ENCODE results near the gene APBA1. TPM values are rescaled to one million over a fixed set of nuclear protein-coding genes. Genes with fewer than 3 reads are reported as not detected.

APBA1 gene
- total and polyA plus RNA-seq, 2 donors (not counting 3 experiments of a cell fraction or from before 2014, with no cell fraction given): 6.1 to 11.3 TPM

DNA sequence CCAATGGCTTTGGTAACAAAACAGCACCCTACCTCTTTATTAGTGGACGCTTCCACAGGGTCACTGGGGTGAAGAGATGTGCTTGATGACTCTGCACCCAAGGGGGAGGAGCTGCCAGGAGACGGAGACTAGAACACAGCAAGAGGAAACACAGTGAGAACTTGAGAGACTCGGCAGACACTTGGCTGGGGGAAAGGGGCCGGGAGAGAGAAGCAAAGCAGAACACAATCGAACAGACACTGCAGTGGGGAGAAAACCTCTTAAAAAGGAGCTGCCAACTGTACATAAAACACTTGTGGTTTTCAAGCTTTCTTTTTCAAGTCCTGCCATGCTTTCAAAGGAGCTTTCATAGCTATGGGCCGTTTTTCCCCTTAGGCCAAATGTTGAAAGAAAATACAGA, 196.2 kb downstream of the APBA1 start:
- dilution Hi-C loops (cut with MboI; ENCODE audit: extremely low pct_ligation_motif_present, low sequenced_read_pairs): no loop called here
- CTCF ChIA-PET: interaction anchor here (1.0 kb wide), 1 partner anchor 455 kb away, joined by 3 read pairs; no protein-coding TSS in a partner anchor
- intact Hi-C loops (cut with micrococcal nuclease): no loop called here
- no TSS peak for BruUV-seq (replicated peaks)
- no peak overlapping the region for H3K4me2 ChIP-seq (ENCODE audit: insufficient read depth, low read length)
- H3K9ac ChIP-seq (replicated peaks; ENCODE audit: extremely low read depth, insufficient read depth, low read length): no peak overlapping the region
- peaks cover 11% of the 10 kb centered on the region for H3K4me1 ChIP-seq (ENCODE audit: control insufficient read depth, extremely low read depth, insufficient read depth, low read length)
- no peaks in the 10 kb centered on the region for H3K79me2 ChIP-seq (ENCODE audit: control insufficient read depth, insufficient read depth, low read length)
- no peaks in the 10 kb centered on the region for H3K9me1 ChIP-seq (replicated peaks; ENCODE audit: control insufficient read depth, extremely low read depth, insufficient read depth, low read length)
- FAIRE-seq (no peak), DNase-seq (ENCODE audit: low read depth, low spot score) (no peak)
- H3K27me3 ChIP-seq (ENCODE audit: control insufficient read depth in 2 of 2, insufficient read depth in 2 of 2, low read length in 2 of 2): no peaks in the 10 kb centered on the region
- no peak overlapping the region for H3K27ac ChIP-seq (ENCODE audit: insufficient read depth, low read depth, low read length)
- no peaks in the 10 kb centered on the region for H3K36me3 ChIP-seq (ENCODE audit: control insufficient read depth in 2 of 2, extremely low read depth in 1 of 2, insufficient read depth in 2 of 2, low read length in 2 of 2)
- H4K20me1 ChIP-seq (replicated peaks; ENCODE audit: control insufficient read depth, extremely low read depth, insufficient read depth, low read length): no peaks in the 10 kb centered on the region
- H3K4me3 ChIP-seq (replicated peaks in 1 of 3; ENCODE audit: insufficient read depth in 1 of 3, low read depth in 1 of 3, low read length in 3 of 3): no peak overlapping the region
- H2AFZ ChIP-seq (ENCODE audit: low read depth, low read length): no peak overlapping the region
- POLR2A ChIA-PET: no interaction called here
- TF ChIP-seq GATA2 (IDR thresholded peaks at IDR 0.05; ENCODE audit: insufficient read depth, insufficient read length, low read depth, low read length) (no peak), FOS (IDR thresholded peaks at IDR 0.05; ENCODE audit: borderline replicate concordance, insufficient read depth, low read length) (no peak)
- H3K9me3 ChIP-seq (replicated peaks; ENCODE audit: control insufficient read depth, insufficient read depth, low read length): no peaks in the 10 kb centered on the region

DNA sequence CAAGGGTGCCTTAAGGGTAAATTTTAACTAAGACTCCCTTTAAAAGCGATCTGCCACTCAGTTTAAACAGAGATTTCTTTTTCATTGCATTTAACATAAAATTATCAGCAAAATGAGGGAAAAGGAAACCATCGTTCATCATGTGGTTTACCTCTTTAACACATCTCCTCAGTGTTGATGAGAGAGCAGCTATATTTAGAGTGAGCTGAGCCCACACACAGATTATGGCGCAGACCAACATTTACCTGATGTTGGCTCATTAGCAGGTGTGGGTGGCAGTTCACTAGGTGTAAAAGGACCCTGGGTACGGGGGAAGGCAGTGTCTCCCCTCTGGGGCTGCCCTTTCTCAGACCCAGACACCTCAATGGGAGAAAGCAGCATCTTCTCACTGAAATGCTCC, 197.3 kb downstream of the APBA1 start:
- dilution Hi-C loops (cut with MboI; ENCODE audit: extremely low pct_ligation_motif_present, low sequenced_read_pairs): no loop called here
- DNase-seq (ENCODE audit: low read depth, low spot score): no peak
- Histone ChIP-seq H3K4me2 (ENCODE audit: insufficient read depth, low read length) (no peak overlapping the region), H3K27me3 (ENCODE audit: control insufficient read depth in 2 of 2, insufficient read depth in 2 of 2, low read length in 2 of 2) (no peaks in the 10 kb centered on the region), H4K20me1 (replicated peaks; ENCODE audit: control insufficient read depth, extremely low read depth, insufficient read depth, low read length) (no peaks in the 10 kb centered on the region), H3K9me1 (replicated peaks; ENCODE audit: control insufficient read depth, extremely low read depth, insufficient read depth, low read length) (no peaks in the 10 kb centered on the region), H3K36me3 (ENCODE audit: control insufficient read depth in 2 of 2, extremely low read depth in 1 of 2, insufficient read depth in 2 of 2, low read length in 2 of 2) (no peaks in the 10 kb centered on the region), H3K79me2 (ENCODE audit: control insufficient read depth, insufficient read depth, low read length) (no peaks in the 10 kb centered on the region), H3K9me3 (replicated peaks; ENCODE audit: control insufficient read depth, insufficient read depth, low read length) (no peaks in the 10 kb centered on the region), H3K27ac (ENCODE audit: insufficient read depth, low read depth, low read length) (no peak overlapping the region), H3K9ac (replicated peaks; ENCODE audit: extremely low read depth, insufficient read depth, low read length) (no peak overlapping the region), H3K4me1 (ENCODE audit: control insufficient read depth, extremely low read depth, insufficient read depth, low read length) (peaks cover 12% of the 10 kb centered on the region), H2AFZ (ENCODE audit: low read depth, low read length) (no peak overlapping the region), H3K4me3 (replicated peaks in 1 of 3; ENCODE audit: insufficient read depth in 1 of 3, low read depth in 1 of 3, low read length in 3 of 3) (no peak overlapping the region)
- TF ChIP-seq JUN (IDR thresholded peaks at IDR 0.05; ENCODE audit: borderline replicate concordance, insufficient read depth, insufficient read length, low read depth) (no peak), CTCF (IDR thresholded peaks at IDR 0.05; ENCODE audit: extremely low read depth in 1 of 2, insufficient read depth in 1 of 2, low read depth in 1 of 2, low read length in 2 of 2) (no peak), MAX (IDR thresholded peaks at IDR 0.05; ENCODE audit: insufficient read depth, insufficient read length) (no peak), EZH2 (IDR thresholded peaks at IDR 0.05; ENCODE audit: borderline replicate concordance, low read depth, low read length, severe bottlenecking) (no peak), POLR2A (IDR thresholded peaks at IDR 0.05; ENCODE audit: low read depth, low read length) (no peak), POLR2AphosphoS5 (IDR thresholded peaks at IDR 0.05; ENCODE audit: insufficient read depth, low read depth, low read length) (no peak), MYC (IDR thresholded peaks at IDR 0.05; ENCODE audit: low read depth, low read length) (no peak), FOS (IDR thresholded peaks at IDR 0.05; ENCODE audit: borderline replicate concordance, insufficient read depth, low read length) (no peak), GATA2 (IDR thresholded peaks at IDR 0.05; ENCODE audit: insufficient read depth, insufficient read length, low read depth, low read length) (no peak)
- ChIA-PET POLR2A (no interaction called here), CTCF (no interaction called here)
- intact Hi-C loops (cut with micrococcal nuclease): no loop called here
- BruUV-seq (replicated peaks): no TSS peak
- no peak for FAIRE-seq
